K562 (cell line): ENCODE results near the gene FADS6. TPM values are rescaled to one million over a fixed set of nuclear protein-coding genes. Genes with fewer than 3 reads are reported as not detected.

ENCODE experiments used
- BDP1 ChIP-seq: IDR thresholded peaks from 3 replicates; pipeline ENCODE4 v1.6.1; 2011; ENCODE audit not compliant: insufficient read length, insufficient read depth
- BRCA1 ChIP-seq, 2 experiments: fragments of 450-650 bp in 1 of 2; sonication (generic) in 1 of 2; formaldehyde crosslinking in 1 of 2; IDR thresholded peaks; 2 replicates each; pipeline versions ENCODE4 v1.5.0 to v1.6.1; 2017 to 2020; ENCODE audit warnings: mild to moderate bottlenecking in 1 of 2, missing genetic modification reagents in 1 of 2
- CBFB ChIP-seq: sonication (generic); formaldehyde crosslinking; IDR thresholded peaks from 2 replicates; pipeline ENCODE4 v1.4.0; 2020; ENCODE audit warnings: mild to moderate bottlenecking, missing genetic modification reagents
- CXXC5 ChIP-seq: fragments of 250-450 bp; sonication (Bioruptor Pico); IDR thresholded peaks from 2 replicates; pipeline ENCODE4 v1.8.0; 2022; ENCODE audit warnings: inconsistent platforms, mild to moderate bottlenecking, moderate library complexity
- FOXK2 ChIP-seq, 2 experiments: fragments of 450-650 bp; IDR thresholded peaks in 1 of 2; conservative IDR thresholded peaks in 1 of 2; 2 replicates each; pipeline ENCODE4 v1.6.1; 2016; ENCODE audit warnings: low read depth in 2 of 2, mild to moderate bottlenecking in 1 of 2
- GATA2 ChIP-seq: sonication (generic); formaldehyde crosslinking; IDR thresholded peaks from 2 replicates; pipeline ENCODE4 v1.4.0; 2020; ENCODE audit warnings: mild to moderate bottlenecking, missing genetic modification reagents
- KDM2B ChIP-seq: fragments of 250-450 bp; sonication (Bioruptor Pico); IDR thresholded peaks from 2 replicates; pipeline ENCODE4 v1.8.0; 2021; ENCODE audit warnings: mild to moderate bottlenecking, moderate library complexity
- MCM7 ChIP-seq, 2 experiments: fragments of 450-650 bp; IDR thresholded peaks; 2 replicates each; pipeline ENCODE4 v1.6.1; 2016 to 2018
- NCOR1 ChIP-seq: fragments of 450-650 bp; IDR thresholded peaks from 2 replicates; pipeline ENCODE4 v1.6.1; 2016; ENCODE audit warnings: mild to moderate bottlenecking, moderate library complexity
- PHB ChIP-seq: fragments of 250-450 bp; sonication (Bioruptor Pico); IDR thresholded peaks from 2 replicates; pipeline ENCODE4 v1.5.0; 2021
- SRSF1 ChIP-seq: fragments of 200-400 bp; formaldehyde crosslinking; IDR thresholded peaks from 2 replicates; pipeline ENCODE4 v1.6.1; 2017; ENCODE audit warnings: mild to moderate bottlenecking, low read depth, low read length, moderate library complexity
- TAF1 ChIP-seq: IDR thresholded peaks from 2 replicates; pipeline ENCODE4 v1.6.1; 2011; ENCODE audit warnings: mild to moderate bottlenecking, low read length, moderate library complexity; ENCODE audit not compliant: insufficient read depth, control insufficient read depth, severe bottlenecking; ENCODE audit errors: extremely low read depth
- TAL1 ChIP-seq: fragments of 450-650 bp; IDR thresholded peaks from 2 replicates; pipeline ENCODE4 v1.6.1; 2016; ENCODE audit warnings: mild to moderate bottlenecking
- ZEB2 ChIP-seq: fragments of 450-650 bp; IDR thresholded peaks from 2 replicates; pipeline ENCODE4 v1.6.1; 2016
- ZFPM2 ChIP-seq: fragments of 250-450 bp; sonication (Bioruptor Pico); IDR thresholded peaks from 2 replicates; pipeline ENCODE4 v1.5.1; 2022; ENCODE audit warnings: mild to moderate bottlenecking
- ZKSCAN3 ChIP-seq: fragments of 250-450 bp; sonication (Bioruptor Pico); IDR thresholded peaks from 2 replicates; pipeline ENCODE4 v1.4.0; 2020
- ZNF12 ChIP-seq: sonication (generic); formaldehyde crosslinking; IDR thresholded peaks from 2 replicates; pipeline ENCODE4 v1.4.0; 2020; ENCODE audit warnings: mild to moderate bottlenecking, missing genetic modification reagents
- ZNF146 ChIP-seq: IDR thresholded peaks from one replicate; pipeline ENCODE4 v1.6.1; 2018; ENCODE audit warnings: missing compliant biosample characterization; ENCODE audit not compliant: unreplicated experiment
- ZNF23 ChIP-seq: fragments of 250-450 bp; sonication (Bioruptor Pico); IDR thresholded peaks from 2 replicates; pipeline ENCODE4 v1.4.0; 2020; ENCODE audit warnings: mild to moderate bottlenecking
- ZNF561 ChIP-seq: fragments of 450-650 bp; formaldehyde crosslinking; conservative IDR thresholded peaks from 2 replicates; pipeline ENCODE4 v1.4.0; 2020; ENCODE audit warnings: mild to moderate bottlenecking, moderate library complexity
- ZNF696 ChIP-seq: fragments of 250-450 bp; sonication (Bioruptor Pico); conservative IDR thresholded peaks from 2 replicates; pipeline ENCODE4 v1.4.0; 2020; ENCODE audit warnings: mild to moderate bottlenecking, moderate library complexity
- polyA plus RNA-seq, 8 experiments: library from polyadenylated mRNA; depleted of rRNA in 4 of 8; stranded (reverse) in 5 of 8; unstranded in 3 of 8; fragments of >200 nt; fragmentation: Nextera tagmentation in 2 of 8; fragmentation: Illumina TruSeq in 1 of 8; extraction: Ambion mirVana in 2 of 8; extraction: Trizol in 1 of 8; gene quantifications; 2 replicates each; pipeline versions ENCODE4 v1.2.1 to v1.2.3, GENCODE V29; 2011 to 2014; ENCODE audit warnings: inconsistent platforms in 1 of 8, missing spikeins in 1 of 8
- total RNA-seq, 7 experiments: library from RNA; depleted of rRNA in 6 of 7; stranded (reverse); fragments of >200 nt in 6 of 7; fragmentation: Illumina TruSeq in 2 of 7; extraction: Trizol in 2 of 7; gene quantifications; 2 replicates each; pipeline versions ENCODE4 v1.2.1 to v1.2.3, GENCODE V29; 2011 to 2021; ENCODE audit warnings: low replicate concordance in 1 of 7
- TF ChIP-seq, protein P1 (sequence below): fragments of 250-450 bp; sonication (Bioruptor Pico); IDR thresholded peaks from 2 replicates; pipeline ENCODE4 v1.5.0; 2020; ENCODE audit warnings: mild to moderate bottlenecking
- TF ChIP-seq, protein P2 (sequence below), 3 experiments: IDR thresholded peaks in 2 of 3; conservative IDR thresholded peaks in 1 of 3; 2 replicates each; pipeline ENCODE4 v1.5.1; 2011 to 2012; ENCODE audit warnings: low read length in 3 of 3, mild to moderate bottlenecking in 3 of 3, control low read depth in 2 of 3, improper control_type of control experiment in 1 of 3, inconsistent platforms in 1 of 3, low read depth in 1 of 3, mixed read lengths in 1 of 3, moderate library complexity in 1 of 3; ENCODE audit not compliant: insufficient read depth in 2 of 3
- TF ChIP-seq, protein P3 (sequence below): sonication (generic); formaldehyde crosslinking; IDR thresholded peaks from 2 replicates; pipeline ENCODE4 v1.8.0; 2022; ENCODE audit warnings: missing genetic modification reagents, mild to moderate bottlenecking, borderline replicate concordance

FADS6 gene
- total and polyA plus RNA-seq, 9 of the 15 experiments (the other 6 are each of a cell fraction or from before 2014, with no cell fraction given) = 0.18 to 0.22 TPM; not detected in 7

DNA sequence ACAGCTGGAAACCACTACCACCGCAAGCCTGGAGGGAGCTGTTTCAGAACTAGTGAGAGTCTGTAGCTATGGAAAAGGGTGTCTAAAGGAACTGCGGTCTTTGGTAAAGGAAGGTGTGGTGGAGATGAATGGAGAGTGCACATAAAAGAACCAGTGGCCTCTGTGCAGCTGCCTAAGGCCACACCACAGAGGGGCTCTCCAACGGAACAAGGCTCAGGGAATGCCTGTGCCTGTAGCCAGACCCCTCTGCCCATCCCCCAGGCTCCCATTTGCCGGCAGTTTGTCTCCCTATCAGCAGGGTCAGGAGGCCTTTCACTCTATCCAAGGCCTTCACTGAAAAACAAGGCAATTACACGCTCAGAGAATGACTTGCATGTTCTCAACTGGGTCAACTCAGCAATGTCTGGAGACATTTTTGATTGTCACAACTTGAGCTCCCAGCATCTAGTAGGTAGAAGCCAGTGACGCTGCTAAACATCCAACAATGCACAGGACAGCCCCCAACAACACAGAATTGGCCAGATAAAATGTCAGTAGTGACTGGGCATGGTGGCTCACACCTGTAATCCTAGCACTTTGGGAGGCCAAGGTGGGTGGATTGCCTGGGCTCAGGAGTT lies 17.3 kb downstream of the FADS6 start (continued):
- TF ChIP-seq PHB (CRISPR knock-in tag) (no peak), KDM2B (CRISPR knock-in tag) (0 out of 2 replicates have a peak, but pooled peaks have one; percentile 3), ZNF146 (no peak), BRCA1 (IDR thresholded peaks at IDR 0.05) (no peak), BRCA1 (CRISPR knock-in tag; IDR thresholded peaks at IDR 0.05) (no peak), ZNF696 (CRISPR knock-in tag) (no peak), CBFB (CRISPR knock-in tag) (no peak), ZNF12 (no peak), NCOR1 (peak; percentile 77), MCM7 (IDR thresholded peaks at IDR 0.05) (no peak), ZNF23 (CRISPR knock-in tag) (no peak), CXXC5 (CRISPR knock-in tag) (peak; percentile 82), TAL1 (peak; percentile 38), FOXK2 (conservative IDR thresholded peaks at IDR 0.05 in 1 of 2, IDR thresholded peaks at IDR 0.05 in 1 of 2; ENCODE audit: low read depth in 2 of 2) (peak; percentile 39 to 57; a peak in 2 of 4 replicates), SRSF1 (no peak), TAF1 (peak; percentile 51), ZNF561 (CRISPR knock-in tag) (no peak), BDP1 (no peak), GATA2 (CRISPR knock-in tag) (no peak; the same call in 1 of the 2 replicates), ZKSCAN3 (no peak), ZEB2 (peak; percentile 32; the same call in 1 of the 2 replicates), ZFPM2 (CRISPR knock-in tag) (no peak)
- TF ChIP-seq, protein P1, sequence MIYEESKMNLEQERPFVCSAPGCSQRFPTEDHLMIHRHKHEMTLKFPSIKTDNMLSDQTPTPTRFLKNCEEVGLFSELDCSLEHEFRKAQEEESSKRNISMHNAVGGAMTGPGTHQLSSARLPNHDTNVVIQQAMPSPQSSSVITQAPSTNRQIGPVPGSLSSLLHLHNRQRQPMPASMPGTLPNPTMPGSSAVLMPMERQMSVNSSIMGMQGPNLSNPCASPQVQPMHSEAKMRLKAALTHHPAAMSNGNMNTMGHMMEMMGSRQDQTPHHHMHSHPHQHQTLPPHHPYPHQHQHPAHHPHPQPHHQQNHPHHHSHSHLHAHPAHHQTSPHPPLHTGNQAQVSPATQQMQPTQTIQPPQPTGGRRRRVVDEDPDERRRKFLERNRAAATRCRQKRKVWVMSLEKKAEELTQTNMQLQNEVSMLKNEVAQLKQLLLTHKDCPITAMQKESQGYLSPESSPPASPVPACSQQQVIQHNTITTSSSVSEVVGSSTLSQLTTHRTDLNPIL = no peak
- TF ChIP-seq, protein P2, sequence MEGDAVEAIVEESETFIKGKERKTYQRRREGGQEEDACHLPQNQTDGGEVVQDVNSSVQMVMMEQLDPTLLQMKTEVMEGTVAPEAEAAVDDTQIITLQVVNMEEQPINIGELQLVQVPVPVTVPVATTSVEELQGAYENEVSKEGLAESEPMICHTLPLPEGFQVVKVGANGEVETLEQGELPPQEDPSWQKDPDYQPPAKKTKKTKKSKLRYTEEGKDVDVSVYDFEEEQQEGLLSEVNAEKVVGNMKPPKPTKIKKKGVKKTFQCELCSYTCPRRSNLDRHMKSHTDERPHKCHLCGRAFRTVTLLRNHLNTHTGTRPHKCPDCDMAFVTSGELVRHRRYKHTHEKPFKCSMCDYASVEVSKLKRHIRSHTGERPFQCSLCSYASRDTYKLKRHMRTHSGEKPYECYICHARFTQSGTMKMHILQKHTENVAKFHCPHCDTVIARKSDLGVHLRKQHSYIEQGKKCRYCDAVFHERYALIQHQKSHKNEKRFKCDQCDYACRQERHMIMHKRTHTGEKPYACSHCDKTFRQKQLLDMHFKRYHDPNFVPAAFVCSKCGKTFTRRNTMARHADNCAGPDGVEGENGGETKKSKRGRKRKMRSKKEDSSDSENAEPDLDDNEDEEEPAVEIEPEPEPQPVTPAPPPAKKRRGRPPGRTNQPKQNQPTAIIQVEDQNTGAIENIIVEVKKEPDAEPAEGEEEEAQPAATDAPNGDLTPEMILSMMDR (IDR thresholded peaks at IDR 0.05 in 2 of 3, conservative IDR thresholded peaks at IDR 0.05 in 1 of 3; ENCODE audit: insufficient read depth in 2 of 3, low read depth in 1 of 3, low read length in 3 of 3) = no peak
- TF ChIP-seq, protein P3, sequence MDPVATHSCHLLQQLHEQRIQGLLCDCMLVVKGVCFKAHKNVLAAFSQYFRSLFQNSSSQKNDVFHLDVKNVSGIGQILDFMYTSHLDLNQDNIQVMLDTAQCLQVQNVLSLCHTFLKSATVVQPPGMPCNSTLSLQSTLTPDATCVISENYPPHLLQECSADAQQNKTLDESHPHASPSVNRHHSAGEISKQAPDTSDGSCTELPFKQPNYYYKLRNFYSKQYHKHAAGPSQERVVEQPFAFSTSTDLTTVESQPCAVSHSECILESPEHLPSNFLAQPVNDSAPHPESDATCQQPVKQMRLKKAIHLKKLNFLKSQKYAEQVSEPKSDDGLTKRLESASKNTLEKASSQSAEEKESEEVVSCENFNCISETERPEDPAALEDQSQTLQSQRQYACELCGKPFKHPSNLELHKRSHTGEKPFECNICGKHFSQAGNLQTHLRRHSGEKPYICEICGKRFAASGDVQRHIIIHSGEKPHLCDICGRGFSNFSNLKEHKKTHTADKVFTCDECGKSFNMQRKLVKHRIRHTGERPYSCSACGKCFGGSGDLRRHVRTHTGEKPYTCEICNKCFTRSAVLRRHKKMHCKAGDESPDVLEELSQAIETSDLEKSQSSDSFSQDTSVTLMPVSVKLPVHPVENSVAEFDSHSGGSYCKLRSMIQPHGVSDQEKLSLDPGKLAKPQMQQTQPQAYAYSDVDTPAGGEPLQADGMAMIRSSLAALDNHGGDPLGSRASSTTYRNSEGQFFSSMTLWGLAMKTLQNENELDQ (CRISPR knock-in tag) = no peak
